Hematopoietic multipotent progenitor cell treated with erythropoietin and hydrocortisone succinate and interleukin-3 and kit ligand, for 4 days (in vitro differentiated cells): Measurements from ENCODE around the gene NDUFA7.

ENCODE experiments used
- DNase-seq: peaks from one replicate; pipeline ENCODE4 v3.0.0-alpha.2; 2015

NDUFA7 gene

GRCh38 chr19:8261347-8261746, 59.8 kb downstream of the NDUFA7 start:
- DNase-seq = no peak
